Erythroblast (primary cell): ENCODE measurements around the gene EAF1.
"Not testable (repeated sequence)": the region's sequence is repeated elsewhere in the genome, so short reads cannot be mapped to it uniquely, and the experiment has no call there.

Experiments used
- DNase-seq, 2 experiments: peaks; one replicate each; lab custom pipeline; 2025; lab: John Stamatoyannopoulos, UW
- GATA1 ChIP-seq: IDR thresholded peaks from 2 replicates; pipeline ENCODE4 v1.6.1; 2011; ENCODE audit warnings: low read depth, mild to moderate bottlenecking, control low read depth, low read length, moderate library complexity
- POLR2A ChIP-seq: IDR thresholded peaks from 2 replicates; pipeline ENCODE4 v1.6.1; 2011; ENCODE audit warnings: mild to moderate bottlenecking, low read length

The EAF1 gene

DNA sequence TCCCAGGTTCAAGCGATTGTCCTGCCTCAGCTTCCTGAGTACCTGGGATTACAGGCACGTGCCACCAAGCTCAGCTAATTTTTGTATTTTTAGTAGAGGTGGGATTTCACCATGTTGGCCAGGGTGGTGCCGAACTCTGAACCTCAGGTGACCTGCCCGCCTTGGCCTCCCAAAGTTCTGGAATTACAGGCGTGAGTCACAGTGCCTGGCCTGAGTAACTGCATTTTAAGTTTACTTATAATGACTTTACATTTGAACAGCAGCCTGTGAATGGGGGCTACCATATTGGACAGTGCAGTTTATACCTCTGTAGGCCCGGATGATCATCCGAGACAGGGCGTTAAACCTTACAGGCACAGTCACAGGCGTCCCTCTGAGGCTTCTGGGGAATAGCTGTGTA lies 24.8 kb downstream of the EAF1 start:
- TF ChIP-seq POLR2A (no peak), GATA1 (no peak)
- DNase-seq = no peak

DNA sequence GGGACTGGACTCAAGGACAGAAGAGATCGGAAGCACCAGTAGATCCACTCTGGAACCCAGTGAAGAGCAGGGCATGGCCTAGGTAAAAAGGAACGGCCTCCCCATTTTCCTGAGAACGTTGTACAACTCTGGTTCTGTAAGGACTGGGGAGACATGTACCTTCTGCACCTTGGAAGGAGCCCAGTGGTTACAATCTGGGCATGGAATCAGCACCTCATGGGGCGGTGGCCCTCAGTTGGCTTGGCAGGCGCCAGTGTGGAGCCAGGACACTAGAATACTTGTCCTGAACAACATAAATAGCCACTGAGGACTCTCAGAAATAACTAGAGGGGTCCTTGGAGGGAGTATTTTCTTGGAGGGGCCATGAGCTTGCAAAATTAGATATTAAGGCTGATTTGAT lies 25.6 kb downstream of the EAF1 start:
- TF ChIP-seq POLR2A = no peak
- no peak for TF ChIP-seq GATA1
- no peak for DNase-seq

DNA sequence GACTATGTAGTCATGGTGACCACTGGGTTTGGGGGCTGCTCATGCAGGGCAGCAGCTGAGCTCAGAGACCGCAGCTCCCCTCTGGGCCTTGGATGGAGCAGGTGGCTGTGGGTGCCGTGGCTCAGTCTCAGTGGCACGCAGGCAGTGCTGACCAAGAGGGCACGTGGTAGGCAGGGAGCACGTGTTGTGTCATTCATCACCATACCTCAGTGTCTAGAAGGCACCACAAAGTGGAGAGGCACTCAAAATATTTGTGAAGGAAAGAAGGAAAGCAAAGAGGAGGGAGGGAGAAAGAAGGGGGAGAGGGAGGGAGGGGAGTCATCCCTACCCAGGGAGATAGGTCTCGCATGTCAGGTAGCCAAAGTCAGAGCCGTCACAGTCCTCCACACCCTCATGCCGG lies 26.1 kb downstream of the EAF1 start:
- TF ChIP-seq POLR2A (no peak), GATA1 (no peak)
- DNase-seq = no peak

DNA sequence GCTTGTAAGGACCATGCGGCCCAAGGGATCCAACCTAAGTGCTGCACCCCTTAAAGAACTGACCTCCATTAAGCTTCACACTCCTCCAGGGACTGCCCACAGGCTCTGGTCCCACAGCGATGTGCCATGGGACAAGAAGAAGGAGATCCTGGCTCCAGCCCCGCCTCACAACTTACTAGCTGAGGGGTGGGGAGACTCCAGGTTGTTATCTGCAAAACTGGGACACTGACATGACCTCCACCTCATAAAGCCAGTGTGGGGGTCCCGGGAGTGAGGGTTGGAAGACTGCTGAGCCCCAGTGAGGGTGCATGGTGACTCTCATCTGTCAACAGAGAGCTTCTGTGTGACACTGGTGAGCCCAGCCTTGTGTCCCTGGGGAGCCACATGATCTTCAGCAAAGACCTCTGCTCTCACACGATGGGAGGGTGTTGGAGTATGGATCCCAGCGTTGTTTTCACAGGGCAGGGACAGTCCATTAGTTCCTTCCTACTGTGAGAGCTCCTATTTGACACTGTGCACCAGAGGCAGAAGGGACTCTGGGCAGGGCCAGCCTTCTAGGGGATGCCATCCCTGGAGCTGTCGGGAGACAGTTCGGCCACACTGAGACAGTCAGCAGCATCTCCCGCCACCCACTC lies 26.7 kb downstream of the EAF1 start:
- no peak for TF ChIP-seq POLR2A
- TF ChIP-seq GATA1 = no peak

DNA sequence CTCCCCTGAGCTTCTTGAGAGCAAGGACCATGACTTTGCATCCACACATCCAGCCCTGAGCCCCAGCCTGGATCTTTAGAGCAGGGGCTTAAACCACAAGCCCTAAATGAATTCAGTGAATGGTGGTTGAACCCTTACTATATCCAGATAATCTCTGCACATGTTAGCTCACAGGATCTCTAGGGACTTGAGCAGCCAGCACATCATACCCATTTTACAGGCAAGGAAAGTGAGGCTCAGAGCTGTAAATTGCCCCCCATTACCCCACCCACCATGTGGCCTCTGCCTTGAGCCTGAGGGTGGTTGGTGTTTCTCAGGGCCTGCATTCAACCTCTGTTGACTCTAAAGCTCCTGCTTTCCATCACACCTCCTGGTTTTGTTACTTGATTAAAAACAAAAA lies 27.6 kb downstream of the EAF1 start:
- TF ChIP-seq POLR2A (no peak), GATA1 (no peak)

More for the DNA sequence above, 26.7 kb downstream of the EAF1 start:
- DNase-seq = no peak

DNA sequence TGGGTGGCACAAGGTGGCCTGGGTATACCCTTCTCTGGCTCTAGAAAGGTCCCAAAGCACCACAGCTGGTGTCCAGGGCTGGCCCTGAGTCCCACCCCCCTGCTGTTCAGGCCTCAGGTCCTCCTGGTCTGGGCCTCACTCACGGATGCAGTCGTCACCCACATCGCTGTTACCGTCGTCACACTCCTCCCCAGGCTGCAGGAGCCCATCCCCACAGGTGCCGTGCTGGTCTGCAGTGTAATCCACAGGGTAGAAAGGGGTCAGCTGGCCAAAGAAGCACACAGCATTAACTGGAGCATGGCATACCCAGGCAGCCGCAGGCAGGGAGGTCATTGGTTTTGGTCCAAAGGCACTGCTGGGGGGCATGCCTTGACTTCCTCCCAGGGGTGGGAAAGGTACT lies 28.4 kb downstream of the EAF1 start:
- DNase-seq = no peak

More for the DNA sequence above, 27.6 kb downstream of the EAF1 start:
- DNase-seq = no peak

DNA sequence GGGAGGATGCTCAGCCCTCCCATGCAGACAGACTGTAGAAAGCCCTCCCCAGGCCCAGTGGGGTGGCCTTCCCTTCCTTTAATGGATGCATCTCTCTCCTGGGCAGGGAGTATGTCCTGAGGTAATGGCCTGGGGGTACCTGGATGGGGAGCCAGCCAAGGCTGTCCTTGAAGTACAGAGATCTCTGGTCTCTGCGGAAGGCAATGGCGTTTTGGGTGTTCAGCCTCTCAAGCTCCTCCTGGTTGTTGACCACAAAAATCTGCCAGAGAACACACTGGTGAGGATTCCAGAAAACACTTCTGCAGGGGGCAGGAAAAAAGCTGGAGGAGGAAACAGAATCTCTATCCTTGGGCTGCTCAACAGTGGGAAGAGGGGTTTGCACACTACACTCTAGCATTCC lies 28.9 kb downstream of the EAF1 start:
- TF ChIP-seq POLR2A = no peak
- no peak for DNase-seq

More for the DNA sequence above, 28.4 kb downstream of the EAF1 start:
- TF ChIP-seq POLR2A (no peak), GATA1 (no peak)

DNA sequence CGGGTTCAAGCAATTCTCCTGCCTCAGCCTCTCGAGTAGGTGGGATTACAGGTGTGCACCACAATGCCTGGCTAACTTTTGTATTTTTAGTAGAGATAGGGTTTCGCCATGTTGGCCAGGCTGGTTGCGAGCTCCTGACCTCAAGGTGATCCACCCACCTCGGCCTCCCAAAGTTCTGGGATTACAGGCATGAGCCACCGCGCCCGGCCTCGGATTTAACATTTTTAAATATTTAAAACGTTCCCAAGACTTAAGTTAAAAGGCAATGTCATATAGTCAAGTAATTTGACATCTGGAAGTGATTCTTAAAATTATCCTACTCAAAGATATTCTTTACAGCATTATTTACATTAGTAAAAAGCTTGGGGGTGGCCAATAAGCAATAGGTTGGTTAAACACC lies 29.5 kb downstream of the EAF1 start:
- not testable (repeated sequence) for DNase-seq

DNA sequence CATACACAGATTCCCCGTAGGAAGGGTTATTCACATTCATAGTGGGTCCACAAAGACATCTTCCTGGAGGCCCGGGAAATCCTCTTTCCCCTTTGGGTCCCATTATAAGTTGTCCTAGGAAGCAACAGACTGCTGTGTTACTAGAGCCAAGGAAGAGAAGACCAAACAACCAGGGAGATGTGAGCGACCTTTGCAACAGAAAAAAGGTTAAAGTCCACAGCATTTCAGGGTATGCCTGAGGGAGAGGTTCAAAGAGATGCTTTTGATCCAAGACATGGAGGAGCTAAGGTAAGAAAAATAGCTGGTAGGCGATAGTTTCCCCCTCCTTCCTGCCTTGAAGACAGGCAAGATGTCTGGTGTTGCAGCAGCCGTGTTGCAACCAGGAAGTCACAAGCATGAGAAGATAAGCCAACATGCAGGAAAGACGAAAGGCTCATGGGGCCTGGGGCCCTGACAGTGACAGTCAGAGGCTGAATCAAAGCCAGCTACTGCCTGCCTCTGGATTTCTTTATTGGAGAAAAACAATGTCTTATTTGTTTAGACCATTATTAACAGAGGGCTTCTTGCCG lies 30.9 kb downstream of the EAF1 start:
- TF ChIP-seq POLR2A (no peak), GATA1 (no peak)
- no peak for DNase-seq

DNA sequence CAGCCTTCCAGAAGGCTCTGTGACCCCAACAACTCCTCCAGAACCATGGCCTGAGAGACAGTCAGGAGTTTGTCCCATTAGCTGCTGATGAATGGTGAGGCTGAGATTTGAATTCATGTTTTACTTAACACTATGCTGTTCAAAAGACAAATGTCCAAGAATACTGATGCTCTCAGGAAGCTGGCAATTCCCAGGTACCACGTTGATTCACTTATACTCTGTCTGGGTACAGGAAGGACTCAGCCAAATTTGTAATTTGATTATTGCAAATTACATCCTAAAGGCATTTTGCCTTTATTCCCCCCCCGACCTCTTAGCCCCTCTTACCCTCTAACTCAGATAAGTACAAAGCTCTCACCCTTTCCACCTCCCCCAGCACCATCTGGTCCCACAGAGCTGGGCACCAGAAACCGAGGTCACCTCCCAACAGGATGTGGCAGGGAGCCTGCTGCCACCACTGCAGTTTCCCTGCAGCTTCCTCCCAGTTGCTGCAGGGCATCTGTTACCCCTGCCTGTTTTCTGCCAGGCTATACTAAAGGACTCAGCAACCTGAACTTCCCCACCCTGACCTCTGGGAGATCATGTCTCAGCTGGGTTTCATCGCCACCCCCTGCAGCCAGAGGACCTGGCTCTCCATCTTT lies 33.6 kb downstream of the EAF1 start:
- no peak for TF ChIP-seq GATA1
- TF ChIP-seq POLR2A = no peak
- no peak for DNase-seq

DNA sequence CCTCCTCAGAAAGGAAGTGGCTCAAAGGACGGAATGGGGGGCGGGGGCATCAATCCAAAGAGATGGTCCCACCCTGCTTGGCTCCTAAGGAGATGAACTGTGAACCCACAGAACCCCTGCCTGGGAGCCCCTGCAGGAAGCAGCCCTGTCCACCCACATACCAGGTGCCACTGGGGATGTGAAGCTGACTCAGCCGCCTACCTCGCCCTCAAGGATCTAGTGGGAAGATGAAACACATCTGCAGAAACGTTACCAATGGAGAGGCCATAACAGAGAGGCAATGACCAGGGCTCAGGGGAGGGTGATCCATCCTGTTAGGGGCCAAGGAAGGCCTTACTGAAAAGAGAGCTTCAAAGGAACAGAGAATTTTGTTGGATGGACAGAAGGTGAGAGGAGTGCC lies 35.1 kb downstream of the EAF1 start:
- no peak for DNase-seq
- TF ChIP-seq GATA1 = no peak
- TF ChIP-seq POLR2A = no peak

DNA sequence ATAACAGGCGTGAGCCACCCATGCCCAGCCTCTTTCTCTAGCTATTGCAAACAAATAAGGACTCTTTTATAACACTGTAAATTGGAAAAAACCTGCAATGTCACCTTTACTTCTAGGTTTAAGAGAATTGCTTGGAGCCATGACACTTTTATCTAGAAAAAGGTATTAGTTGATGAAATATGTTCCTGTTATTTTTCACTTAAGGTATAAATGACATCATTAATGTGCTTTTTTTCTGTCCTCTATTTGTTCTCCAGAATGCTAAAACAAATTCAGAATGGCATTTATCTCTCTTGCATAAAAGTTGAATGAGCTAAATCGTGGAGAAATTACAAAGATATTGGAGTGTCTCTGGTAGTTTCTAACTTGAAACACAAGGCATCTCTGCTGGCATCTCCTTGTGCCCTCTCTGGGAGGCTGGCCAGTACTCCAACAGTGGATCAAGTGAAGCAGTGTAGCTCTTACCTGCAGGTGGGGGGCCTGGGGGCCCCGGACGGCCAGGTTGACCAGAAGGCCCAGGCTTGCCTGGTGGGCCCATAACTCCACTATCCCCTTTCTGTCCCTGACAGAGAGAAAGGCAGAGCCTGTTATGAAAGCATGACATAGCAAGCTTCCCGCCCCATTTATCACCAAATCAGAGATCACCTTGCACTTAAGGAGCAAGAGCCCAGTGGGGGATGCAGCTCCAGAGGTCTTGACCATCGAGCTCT lies 38.6 kb downstream of the EAF1 start:
- no peak for DNase-seq
- TF ChIP-seq GATA1 (no peak), POLR2A (no peak)

DNA sequence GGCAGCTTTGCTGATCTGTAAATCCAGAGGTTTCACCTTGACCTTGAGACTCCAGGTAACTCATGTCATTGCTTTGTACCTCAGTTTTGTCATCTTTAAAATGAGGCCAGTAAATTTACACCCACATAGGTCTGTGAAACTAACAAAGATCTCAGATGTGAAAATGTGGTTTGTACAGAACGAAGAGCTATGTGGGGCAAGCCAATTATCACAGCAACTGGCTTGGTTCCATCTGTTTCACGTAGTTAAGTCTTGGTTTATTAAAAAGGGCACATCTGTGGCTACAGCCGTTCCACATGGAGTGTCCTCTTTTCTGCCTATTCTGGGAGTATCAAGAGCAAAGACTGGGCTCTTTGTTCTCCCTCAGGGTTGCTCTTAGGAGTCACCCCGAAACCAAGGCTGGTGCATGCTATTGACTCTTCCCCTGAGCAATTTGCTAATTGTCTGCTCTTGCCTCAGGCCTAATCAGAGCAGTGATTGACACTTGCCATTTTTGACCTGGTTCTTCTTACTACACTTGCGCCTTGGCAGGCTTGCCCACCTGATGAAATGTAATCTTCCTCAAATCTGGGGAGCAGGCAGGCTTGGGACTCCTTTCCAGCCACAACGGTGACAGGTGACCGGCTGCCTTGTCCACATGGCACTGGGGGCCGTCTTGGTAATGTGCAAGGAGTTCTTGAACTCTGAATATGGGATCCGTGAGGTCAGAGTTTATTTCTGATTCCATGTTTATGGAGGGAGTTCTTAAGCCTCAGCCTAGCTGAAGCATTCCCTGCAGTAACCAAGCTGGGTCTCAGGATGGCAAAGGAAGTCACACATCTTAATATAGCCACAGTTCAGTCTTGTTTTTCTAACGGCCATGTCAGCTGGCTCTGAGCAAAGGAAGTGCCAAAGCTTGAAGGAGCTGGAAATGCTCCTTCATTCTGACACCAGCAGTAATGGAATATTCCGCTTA lies 40.1 kb downstream of the EAF1 start:
- no peak for DNase-seq
- TF ChIP-seq POLR2A = no peak
- no peak for TF ChIP-seq GATA1
